NB4 (cell line): Measurements from ENCODE around the gene FABP3.

Experiments
- DNase-seq: peaks from one replicate; pipeline ENCODE4 v3.0.0; 2010; ENCODE audit warnings: low read depth
- H3K4me3 ChIP-seq: one replicate; pipeline ENCODE4 v1.5.1; 2011; ENCODE audit warnings: mild to moderate bottlenecking, low read depth, low read length, moderate library complexity
- CTCF ChIP-seq: IDR thresholded peaks from one replicate; pipeline ENCODE4 v1.5.1; 2012; ENCODE audit warnings: low read depth, low read length
- MAX ChIP-seq: IDR thresholded peaks from 2 replicates; pipeline ENCODE4 v1.6.1; 2011; ENCODE audit warnings: low read depth, low read length
- MYC ChIP-seq: IDR thresholded peaks from 2 replicates; pipeline ENCODE4 v1.6.1; 2011; ENCODE audit warnings: low read depth, low read length
- POLR2A ChIP-seq: IDR thresholded peaks from 2 replicates; pipeline ENCODE4 v1.6.1; 2011; ENCODE audit warnings: mild to moderate bottlenecking; ENCODE audit not compliant: insufficient read length; ENCODE audit errors: extremely low read depth

FABP3 gene

GRCh38 chr1:31368611-31369107 lies 4.2 kb downstream of the FABP3 start:
- TF ChIP-seq MAX = no peak
- TF ChIP-seq MYC = no peak
- no peak for TF ChIP-seq POLR2A
- no peak for TF ChIP-seq CTCF
- DNase-seq = no peak
- H3K4me3 ChIP-seq = no peak overlapping the region

- H3K4me3 ChIP-seq = no peak overlapping the region
- DNase-seq = no peak
- TF ChIP-seq MYC (no peak), CTCF (no peak), MAX (no peak), POLR2A (no peak)
These were observed 6.1 kb downstream of the FABP3 start for GRCh38 chr1:31366796-31367195.

- H3K4me3 ChIP-seq = no peak overlapping the region
These were observed 8.2 kb downstream of the FABP3 start for GRCh38 chr1:31364561-31365250.

GRCh38 chr1:31362032-31362431 lies 10.8 kb downstream of the FABP3 start:
- no peak for TF ChIP-seq MYC
- TF ChIP-seq MAX = no peak
- no peak for TF ChIP-seq POLR2A
- TF ChIP-seq CTCF = no peak
- DNase-seq = no peak
- H3K4me3 ChIP-seq = no peak overlapping the region

More at GRCh38 chr1:31364561-31365250, 8.2 kb downstream of the FABP3 start:
- TF ChIP-seq MAX (no peak), MYC (no peak), POLR2A (no peak), CTCF (no peak)
- no peak for DNase-seq

- H3K4me3 ChIP-seq = no peak overlapping the region
- no peak for DNase-seq
- TF ChIP-seq MYC (no peak), MAX (no peak), POLR2A (no peak), CTCF (no peak)
These were observed 11.3 kb downstream of the FABP3 start for GRCh38 chr1:31361607-31362006.
